Measurements from ENCODE around the gene ATP8B4. TPM values are rescaled to one million over a fixed set of nuclear protein-coding genes. Genes with fewer than 3 reads are reported as not detected.

Gene ATP8B4
- total RNA-seq, 4 donors from 2014 or later = 34.9 to 124 (median 78.8) TPM

DNA sequence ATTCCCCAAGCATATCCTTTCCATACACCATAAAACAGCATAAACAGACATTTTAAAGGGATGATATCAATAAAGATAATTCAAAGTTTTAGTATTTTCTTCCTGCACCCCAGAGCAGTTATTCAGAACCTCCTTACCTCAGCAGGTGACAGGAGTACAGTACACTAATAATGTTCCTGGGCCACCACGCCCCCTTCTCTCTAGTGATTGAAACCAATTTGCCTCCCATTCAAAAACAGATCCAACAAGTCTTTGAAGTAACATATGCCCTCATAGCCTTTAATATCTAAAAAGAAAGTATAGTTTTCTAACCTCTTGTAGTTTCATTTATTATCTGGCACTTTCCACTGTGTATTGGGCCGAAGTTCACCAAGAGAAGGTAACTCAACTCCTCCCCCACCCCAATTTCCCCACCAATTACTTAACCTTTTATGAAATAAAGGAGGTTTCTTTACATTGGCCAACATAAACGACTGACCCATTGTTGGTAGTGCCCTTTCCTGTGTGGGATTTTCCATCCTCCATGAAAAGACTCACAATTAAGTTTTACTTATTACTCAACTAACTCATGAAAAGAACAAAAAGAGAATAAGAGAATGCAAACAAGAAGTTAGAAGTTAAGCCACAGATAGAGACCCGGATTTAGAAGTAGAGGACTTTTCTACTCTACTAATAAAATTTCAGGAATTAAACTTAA, 5.0 kb upstream of the ATP8B4 start:
- intact Hi-C loops (cut with DNase I; ENCODE audit: low total_unique reads) = no loop called here
- Histone ChIP-seq H3K4me3 (no peak overlapping the region), H3K36me3 (no peaks in the 10 kb centered on the region), H3K27ac (peak overlapping the region in 1 of 2 donors; percentile 44), H3K4me1 (no peaks in the 10 kb centered on the region), H3K27me3 (no peaks in the 10 kb centered on the region), H3K9me3 (peaks cover 0 to 7% of the 10 kb centered on the region in 2 donors)
- TF ChIP-seq, protein P1, sequence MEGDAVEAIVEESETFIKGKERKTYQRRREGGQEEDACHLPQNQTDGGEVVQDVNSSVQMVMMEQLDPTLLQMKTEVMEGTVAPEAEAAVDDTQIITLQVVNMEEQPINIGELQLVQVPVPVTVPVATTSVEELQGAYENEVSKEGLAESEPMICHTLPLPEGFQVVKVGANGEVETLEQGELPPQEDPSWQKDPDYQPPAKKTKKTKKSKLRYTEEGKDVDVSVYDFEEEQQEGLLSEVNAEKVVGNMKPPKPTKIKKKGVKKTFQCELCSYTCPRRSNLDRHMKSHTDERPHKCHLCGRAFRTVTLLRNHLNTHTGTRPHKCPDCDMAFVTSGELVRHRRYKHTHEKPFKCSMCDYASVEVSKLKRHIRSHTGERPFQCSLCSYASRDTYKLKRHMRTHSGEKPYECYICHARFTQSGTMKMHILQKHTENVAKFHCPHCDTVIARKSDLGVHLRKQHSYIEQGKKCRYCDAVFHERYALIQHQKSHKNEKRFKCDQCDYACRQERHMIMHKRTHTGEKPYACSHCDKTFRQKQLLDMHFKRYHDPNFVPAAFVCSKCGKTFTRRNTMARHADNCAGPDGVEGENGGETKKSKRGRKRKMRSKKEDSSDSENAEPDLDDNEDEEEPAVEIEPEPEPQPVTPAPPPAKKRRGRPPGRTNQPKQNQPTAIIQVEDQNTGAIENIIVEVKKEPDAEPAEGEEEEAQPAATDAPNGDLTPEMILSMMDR (IDR thresholded peaks at IDR 0.05) = no peak
- no peak for TF ChIP-seq POLR2A (IDR thresholded peaks at IDR 0.05)
- no peak for DNase-seq

DNA sequence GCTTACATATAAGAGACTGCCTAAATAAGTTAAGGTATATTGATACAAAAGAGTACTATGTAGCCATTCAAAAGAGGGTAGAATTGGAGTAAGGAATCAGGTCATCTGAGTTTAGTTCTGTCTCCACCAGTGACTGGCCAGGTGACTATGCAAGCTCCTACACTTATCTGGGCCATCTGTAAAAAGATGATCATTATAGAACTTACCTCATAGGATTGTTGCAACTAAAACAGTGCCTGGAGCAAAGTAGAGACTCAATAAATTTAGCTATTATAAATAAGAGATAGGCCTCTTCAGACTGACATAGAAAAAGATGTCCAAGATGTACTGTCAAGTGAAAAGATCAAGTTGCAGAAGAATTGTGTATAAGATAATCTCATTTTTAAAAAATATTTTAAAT, 1.7 kb upstream of the ATP8B4 start:
- intact Hi-C loops (cut with DNase I; ENCODE audit: low total_unique reads) = no loop called here
- TF ChIP-seq, protein P1 (IDR thresholded peaks at IDR 0.05) = no peak
- no peak for TF ChIP-seq POLR2A (IDR thresholded peaks at IDR 0.05)
- no peak overlapping the region for H3K4me3 ChIP-seq
- H3K27ac ChIP-seq = peak overlapping the region in 1 of 2 donors; percentile 80
- no peaks in the 10 kb centered on the region for H3K27me3 ChIP-seq
- H3K36me3 ChIP-seq = no peaks in the 10 kb centered on the region
- no peak for DNase-seq
- H3K9me3 ChIP-seq = peaks cover 0 to 7% of the 10 kb centered on the region in 2 donors
- H3K4me1 ChIP-seq = no peaks in the 10 kb centered on the region

DNA sequence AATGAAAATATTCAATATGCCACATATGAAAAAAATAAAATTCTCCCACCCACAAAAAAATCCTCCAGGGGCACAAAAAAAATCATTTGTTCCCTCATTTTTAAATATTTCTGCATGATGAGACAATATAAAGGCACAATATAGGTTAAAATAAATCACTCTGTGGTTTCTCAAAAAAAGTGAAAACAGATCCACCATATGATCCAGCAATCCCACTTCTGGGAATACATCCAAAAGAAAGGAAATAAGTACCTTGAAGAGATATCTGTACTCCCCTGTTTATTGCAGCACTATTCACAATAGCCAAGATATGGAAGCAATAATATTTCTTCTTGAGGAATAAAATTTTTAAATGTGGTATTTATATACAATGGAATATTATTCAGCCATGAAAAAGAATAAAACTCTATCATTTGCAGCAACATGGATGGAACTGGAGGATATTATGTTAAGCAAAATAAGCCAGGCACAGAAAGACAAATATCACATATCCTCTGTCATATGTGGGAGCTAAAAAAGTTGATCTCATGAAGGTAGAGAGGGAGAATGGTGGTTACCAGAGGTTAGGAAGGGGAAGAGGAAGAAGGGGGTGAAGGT, 1.5 kb downstream of the ATP8B4 start:
- Histone ChIP-seq H3K27me3 (no peaks in the 10 kb centered on the region), H3K36me3 (no peaks in the 10 kb centered on the region), H3K4me1 (no peaks in the 10 kb centered on the region), H3K27ac (no peak overlapping the region), H3K4me3 (no peak overlapping the region), H3K9me3 (no peaks in the 10 kb centered on the region)
- no peak for DNase-seq
- no peak for TF ChIP-seq POLR2A (IDR thresholded peaks at IDR 0.05)
- TF ChIP-seq, protein P1 (IDR thresholded peaks at IDR 0.05) = no peak
- intact Hi-C loops (cut with DNase I; ENCODE audit: low total_unique reads) = no loop called here

DNA sequence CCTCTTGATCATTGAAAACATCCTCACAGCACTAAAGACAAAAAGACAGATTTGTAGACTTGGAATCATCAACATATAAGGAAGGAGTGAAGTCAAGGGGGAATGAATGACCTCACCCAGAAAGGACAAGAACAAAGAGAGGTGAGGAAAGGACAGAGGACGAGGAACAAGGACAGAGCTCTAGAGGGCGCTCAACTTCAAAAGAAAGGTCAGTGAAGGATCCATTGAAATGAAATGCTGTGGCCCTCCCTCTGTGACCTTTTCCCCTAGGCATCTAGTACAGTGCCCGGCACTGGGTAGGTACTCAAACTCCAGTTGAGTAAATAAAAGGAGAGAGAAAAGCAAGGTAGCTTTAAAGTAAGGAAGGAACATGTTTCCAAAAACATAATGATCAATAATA, 2.6 kb downstream of the ATP8B4 start:
- intact Hi-C loops (cut with DNase I; ENCODE audit: low total_unique reads) = no loop called here
- DNase-seq = no peak
- no peak overlapping the region for H3K4me3 ChIP-seq
- no peaks in the 10 kb centered on the region for H3K9me3 ChIP-seq
- H3K27ac ChIP-seq = peak overlapping the region in 1 of 2 donors; percentile 31
- no peaks in the 10 kb centered on the region for H3K36me3 ChIP-seq
- no peaks in the 10 kb centered on the region for H3K4me1 ChIP-seq
- no peaks in the 10 kb centered on the region for H3K27me3 ChIP-seq
- TF ChIP-seq POLR2A (IDR thresholded peaks at IDR 0.05) = no peak
- TF ChIP-seq, protein P1 (IDR thresholded peaks at IDR 0.05) = no peak

DNA sequence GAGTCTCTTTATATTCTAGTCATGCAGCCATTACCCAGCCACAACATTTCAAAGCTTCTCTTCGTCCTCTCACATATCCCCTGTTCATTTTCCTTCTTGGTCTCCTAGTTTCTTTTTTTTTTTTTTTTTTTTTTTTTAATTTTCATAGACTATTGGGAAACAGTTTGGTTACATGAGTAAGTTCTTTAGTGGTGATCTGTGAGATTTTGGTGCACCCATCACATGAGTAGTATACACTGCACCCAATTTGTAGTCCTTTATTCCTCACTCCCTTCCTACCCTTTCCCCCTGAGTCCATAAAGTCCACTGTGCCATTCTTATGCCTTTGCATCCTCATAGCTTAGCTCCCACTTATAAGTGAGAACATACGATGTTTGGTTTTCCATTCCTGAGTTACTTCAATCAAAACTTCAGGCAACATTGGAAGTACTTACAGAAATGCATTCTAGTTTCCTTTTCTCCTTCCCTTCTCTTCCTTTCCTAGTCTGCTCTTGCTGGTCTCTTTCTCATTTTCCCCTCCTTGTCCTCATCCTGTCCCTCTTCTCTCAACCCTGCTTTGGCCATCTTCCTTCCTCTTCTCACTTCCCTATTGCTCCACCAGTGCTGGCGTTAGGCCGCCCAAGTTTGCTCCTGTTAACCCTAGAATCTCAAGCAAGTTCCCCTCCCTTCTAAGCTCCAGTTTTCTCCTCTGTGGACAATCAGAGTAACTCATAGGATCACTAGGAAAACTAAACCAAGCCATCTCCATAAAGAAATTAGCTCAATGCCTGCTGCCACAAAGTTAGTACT, 4.8 kb downstream of the ATP8B4 start:
- Histone ChIP-seq H3K4me3 (no peak overlapping the region), H3K27ac (peak overlapping the region in 1 of 2 donors; percentile 14), H3K9me3 (no peaks in the 10 kb centered on the region), H3K4me1 (no peaks in the 10 kb centered on the region), H3K36me3 (no peaks in the 10 kb centered on the region), H3K27me3 (no peaks in the 10 kb centered on the region)
- intact Hi-C loops (cut with DNase I; ENCODE audit: low total_unique reads) = no loop called here
- no peak for DNase-seq
- TF ChIP-seq POLR2A (IDR thresholded peaks at IDR 0.05) = no peak
- TF ChIP-seq, protein P1 (IDR thresholded peaks at IDR 0.05) = no peak

Measured in uterus (tissue), 4 donors.